ENCODE measurements around the gene DGKH.
"Not testable (repeated sequence)": the region's sequence is repeated elsewhere in the genome, so short reads cannot be mapped to it uniquely, and the experiment has no call there.

The DGKH gene

DNA sequence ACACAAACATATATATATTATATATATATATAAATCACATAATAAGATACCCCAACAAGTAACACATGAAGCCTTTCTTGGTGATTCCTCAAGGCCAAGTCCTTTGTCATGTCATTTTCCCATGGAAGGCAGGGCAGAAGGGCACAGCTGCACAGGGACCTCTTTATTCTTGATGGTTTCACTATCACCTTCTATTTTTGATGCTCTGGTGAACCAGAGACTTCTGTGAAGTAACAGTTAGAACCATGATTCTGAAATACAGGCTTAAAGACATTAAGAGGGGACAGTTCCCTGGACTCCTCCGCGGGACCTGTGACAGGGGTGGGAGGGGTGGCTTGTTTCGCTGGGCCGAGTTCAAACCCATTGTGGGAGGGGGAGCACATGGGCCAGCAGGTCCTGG is 104.0 kb downstream of the DGKH start:
- in situ Hi-C loops (cut with MboI; ENCODE audit: low sequenced_read_pairs): no loop called here

DNA sequence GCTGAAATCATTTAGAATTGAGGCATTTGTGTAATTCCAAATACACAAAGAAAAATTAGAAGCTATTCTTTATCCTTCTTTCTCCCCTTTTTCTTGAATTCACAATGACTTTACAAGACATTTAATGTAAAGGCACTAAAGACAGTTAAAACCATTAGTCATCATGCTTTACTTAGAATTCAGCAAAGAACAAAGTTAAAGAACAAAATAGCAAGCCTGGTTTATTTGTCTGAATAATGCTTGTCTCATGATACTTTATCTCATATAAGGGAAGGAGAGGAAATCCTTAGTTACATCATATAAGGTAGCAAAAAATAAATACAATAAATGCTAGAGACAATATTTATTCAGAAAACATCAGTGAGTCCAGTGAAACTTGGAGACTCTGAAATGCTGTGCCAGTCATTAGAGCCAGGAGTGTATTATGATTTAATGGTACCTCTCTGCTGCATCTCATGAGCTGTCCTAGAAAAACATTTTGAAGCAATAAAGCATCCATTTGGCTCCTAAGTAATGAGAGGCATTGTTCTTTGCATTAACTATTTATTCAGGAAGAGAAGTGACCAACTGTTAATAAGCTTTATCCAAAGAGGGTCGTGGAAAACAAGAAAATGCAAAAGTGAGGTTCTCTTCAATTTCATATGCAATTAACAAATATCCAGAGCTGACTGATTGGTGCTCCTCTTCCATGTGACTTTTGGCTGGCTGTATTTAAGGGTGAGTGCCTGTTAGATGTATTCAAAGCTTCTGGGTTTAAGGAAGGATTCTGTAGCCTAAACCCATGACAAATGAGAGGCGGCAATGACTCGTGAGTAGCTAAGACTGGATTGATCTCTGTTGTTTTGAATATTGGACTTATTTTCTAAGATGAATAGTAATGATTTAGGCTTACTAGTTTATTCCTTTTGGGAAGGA is 105.0 kb downstream of the DGKH start:
- in situ Hi-C loops (cut with MboI; ENCODE audit: low sequenced_read_pairs): no loop called here

- in situ Hi-C loops (cut with MboI; ENCODE audit: low sequenced_read_pairs): no loop called here
These were observed 106.8 kb downstream of the DGKH start for GRCh38 chr13:42155251-42155650.

- in situ Hi-C loops (cut with MboI; ENCODE audit: low sequenced_read_pairs): not testable (repeated sequence)
These were observed 114.9 kb downstream of the DGKH start for GRCh38 chr13:42163338-42163737.

DNA sequence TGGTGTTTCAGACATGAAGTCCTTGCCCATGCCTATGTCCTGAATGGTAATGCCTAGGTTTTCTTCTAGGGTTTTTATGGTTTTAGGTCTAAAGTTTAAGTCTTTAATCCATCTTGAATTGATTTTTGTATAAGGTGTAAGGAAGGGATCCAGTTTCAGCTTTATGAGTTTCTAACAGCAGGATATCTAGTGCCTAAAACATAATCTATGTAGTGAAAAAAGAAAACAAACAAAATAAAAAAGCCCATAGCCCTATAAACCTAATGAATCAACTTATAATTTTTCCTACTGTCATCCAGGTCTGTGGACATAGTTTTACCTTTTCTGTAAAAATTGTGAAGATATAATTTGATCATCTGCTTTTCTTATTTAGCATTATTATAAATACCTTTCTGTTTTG is 115.5 kb downstream of the DGKH start:
- in situ Hi-C loops (cut with MboI; ENCODE audit: low sequenced_read_pairs): not testable (repeated sequence)

GRCh38 chr13:42164557-42165125 is 116.2 kb downstream of the DGKH start:
- in situ Hi-C loops (cut with MboI; ENCODE audit: low sequenced_read_pairs): no loop called here

- in situ Hi-C loops (cut with MboI; ENCODE audit: low sequenced_read_pairs): no loop called here
These were observed 120.0 kb downstream of the DGKH start for GRCh38 chr13:42168496-42168895.

- in situ Hi-C loops (cut with MboI; ENCODE audit: low sequenced_read_pairs): no loop called here
These were observed 121.6 kb downstream of the DGKH start for GRCh38 chr13:42170029-42170428.

DNA sequence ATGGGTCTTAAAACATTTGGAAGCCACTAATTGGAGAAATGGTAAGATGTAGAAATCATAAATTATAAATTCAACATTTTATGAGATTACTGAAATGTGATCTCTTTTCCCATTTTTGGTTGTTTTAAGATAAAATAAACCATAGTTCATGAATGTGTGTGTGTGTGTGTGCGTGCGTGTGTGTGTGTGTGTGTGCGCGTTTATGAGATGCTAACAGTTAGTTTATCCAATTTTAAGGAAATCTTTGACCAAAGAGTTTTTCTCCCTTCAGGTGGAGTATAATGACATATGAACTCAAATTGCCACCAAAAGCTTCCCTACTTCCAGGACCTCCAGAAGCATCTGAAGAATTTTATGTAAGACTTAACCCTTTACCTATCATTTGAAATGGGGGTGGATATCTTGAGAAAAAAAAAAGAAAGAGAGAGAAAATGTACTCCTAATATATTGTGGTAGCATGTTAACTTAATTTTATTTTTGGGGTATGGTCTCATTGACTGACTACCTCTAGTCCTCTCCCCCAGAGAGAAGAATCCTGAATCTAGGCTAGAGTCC is 125.4 kb downstream of the DGKH start:
- in situ Hi-C loops (cut with MboI; ENCODE audit: low sequenced_read_pairs): no loop called here

- in situ Hi-C loops (cut with MboI; ENCODE audit: low sequenced_read_pairs): no loop called here
These were observed 126.1 kb downstream of the DGKH start for GRCh38 chr13:42174344-42175162.

- in situ Hi-C loops (cut with MboI; ENCODE audit: low sequenced_read_pairs): no loop called here
These were observed 127.8 kb downstream of the DGKH start for GRCh38 chr13:42176294-42176693.

DNA sequence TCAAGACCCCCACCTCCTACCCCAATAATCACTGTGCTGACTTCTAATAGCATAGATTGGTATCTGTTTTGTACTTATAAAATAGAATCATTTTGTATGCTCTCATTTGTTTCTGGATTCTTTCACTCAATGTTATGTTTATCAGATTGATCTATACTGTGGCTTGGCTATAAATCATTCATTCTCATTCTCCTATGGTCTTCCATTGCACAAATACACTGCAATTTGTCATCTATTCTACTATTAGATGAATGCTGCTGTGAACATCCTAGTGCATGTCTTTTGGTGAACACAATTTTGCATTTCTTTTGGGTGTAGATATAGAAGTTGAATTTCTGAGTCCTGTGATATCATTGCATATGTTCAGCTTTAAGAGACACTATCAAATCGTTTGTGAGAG is 128.7 kb downstream of the DGKH start:
- in situ Hi-C loops (cut with MboI; ENCODE audit: low sequenced_read_pairs): no loop called here

DNA sequence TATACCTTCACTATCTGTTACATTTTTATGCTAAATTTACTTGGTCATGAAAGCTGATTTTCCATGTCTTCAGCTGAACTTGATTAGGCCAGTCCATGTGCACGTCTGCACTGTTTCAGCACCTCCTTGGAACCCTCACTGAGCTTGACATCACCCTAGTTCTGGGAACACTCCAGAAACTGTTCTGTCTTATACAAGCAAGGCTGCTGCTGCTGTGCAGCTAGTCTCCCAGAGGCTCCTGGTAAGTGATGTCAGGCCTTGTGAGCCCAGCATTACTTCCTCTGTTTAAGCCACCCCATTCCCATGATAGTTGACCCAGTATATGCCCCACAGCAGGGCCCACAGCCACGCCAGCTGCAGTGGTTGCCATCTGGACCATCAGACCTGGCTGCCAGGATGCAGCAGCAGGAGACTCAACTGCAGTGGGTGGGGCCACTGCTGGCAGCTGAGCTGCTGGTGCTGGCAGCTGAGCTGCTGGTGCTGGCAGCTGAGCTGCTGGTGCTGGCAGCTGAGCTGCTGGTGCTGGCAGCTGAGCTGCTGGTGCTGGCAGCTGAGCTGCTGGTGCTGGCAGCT is 133.0 kb downstream of the DGKH start:
- in situ Hi-C loops (cut with MboI; ENCODE audit: low sequenced_read_pairs): no loop called here

DNA sequence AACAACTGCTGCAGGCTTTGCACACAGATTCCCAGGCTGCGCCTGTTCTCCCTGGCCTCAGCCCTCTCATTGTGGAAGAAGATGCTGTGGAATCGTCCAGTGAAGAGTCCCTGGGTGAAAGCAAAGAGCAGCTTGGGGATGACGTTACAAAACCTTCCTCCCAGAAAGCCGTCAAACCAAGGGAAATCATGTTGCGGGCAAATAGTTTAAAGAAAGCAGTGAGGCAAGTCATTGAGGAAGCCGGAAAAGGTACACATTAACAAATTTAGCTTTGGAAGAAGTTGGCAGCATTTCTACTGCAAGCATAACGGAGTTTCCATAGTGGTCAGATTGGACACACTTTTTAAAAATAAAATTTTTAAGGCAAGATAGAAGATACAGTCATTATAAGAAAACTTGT is 140.6 kb downstream of the DGKH start:
- in situ Hi-C loops (cut with MboI; ENCODE audit: low sequenced_read_pairs): no loop called here

DNA sequence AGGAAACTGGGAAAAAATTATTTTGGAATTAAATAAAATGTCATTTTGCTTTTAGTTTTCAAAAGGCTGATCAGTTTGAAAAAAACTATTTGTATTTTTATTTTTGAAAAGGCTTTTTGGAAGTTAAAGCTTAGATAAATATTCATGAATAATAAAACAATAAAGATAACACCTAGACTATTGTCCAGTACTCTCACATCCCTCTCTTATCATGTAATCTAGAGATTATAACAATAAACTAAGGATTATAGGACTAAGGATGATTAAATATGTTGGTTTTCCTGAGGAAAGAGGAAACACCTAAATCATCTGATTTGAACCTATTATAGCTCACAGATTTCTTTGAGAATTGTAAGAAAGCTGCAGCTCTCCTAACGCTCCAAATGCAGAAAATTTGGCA is 142.1 kb downstream of the DGKH start:
- in situ Hi-C loops (cut with MboI; ENCODE audit: low sequenced_read_pairs): no loop called here

DNA sequence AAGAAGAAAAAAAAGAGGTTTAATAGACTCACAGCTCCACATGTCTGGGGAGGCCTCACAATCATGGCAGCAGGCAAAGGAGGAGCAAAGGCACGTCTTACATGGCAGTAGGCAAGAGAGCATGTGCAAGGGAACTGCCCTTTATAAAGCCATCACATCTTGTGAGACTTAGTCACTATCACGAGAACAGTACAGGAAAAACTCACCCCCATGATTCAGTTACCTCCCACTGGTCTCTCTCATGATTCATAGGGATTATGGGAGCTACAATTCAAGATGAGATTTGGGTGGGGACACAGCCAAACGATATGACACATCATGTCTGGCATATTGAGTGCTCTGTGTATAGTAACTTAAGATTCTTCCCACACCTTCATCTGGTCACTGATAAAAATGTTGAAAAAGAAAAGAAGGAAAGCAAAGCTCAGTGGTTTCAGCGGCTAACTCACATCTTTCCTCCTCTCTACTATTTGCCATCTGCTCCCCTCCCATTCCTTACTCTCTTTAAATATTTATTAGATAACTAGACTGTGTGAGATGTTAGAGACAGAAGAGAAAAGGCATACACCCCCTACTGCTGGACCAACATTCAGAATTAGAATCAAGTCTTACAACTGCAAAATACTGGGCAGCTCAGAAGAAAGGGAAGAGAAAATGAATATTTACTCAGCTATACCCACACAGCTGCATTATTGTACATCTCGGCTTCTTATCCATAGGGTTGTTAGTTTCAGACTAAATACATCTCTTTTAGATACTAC is 163.4 kb downstream of the DGKH start:
- in situ Hi-C loops (cut with MboI; ENCODE audit: low sequenced_read_pairs): no loop called here

GRCh38 chr13:42214446-42214845 is 166.0 kb downstream of the DGKH start:
- in situ Hi-C loops (cut with MboI; ENCODE audit: low sequenced_read_pairs): no loop called here

GRCh38 chr13:42215578-42216421 is 167.4 kb downstream of the DGKH start:
- in situ Hi-C loops (cut with MboI; ENCODE audit: low sequenced_read_pairs): no loop called here

GRCh38 chr13:42216422-42216735 is 167.9 kb downstream of the DGKH start:
- in situ Hi-C loops (cut with MboI; ENCODE audit: low sequenced_read_pairs): no loop called here

- in situ Hi-C loops (cut with MboI; ENCODE audit: low sequenced_read_pairs): no loop called here
These were observed 170.1 kb downstream of the DGKH start for GRCh38 chr13:42218576-42218975.
